Pancreas (tissue), 10 donors: Measurements from ENCODE around the gene PXT1. TPM values are rescaled to one million over a fixed set of nuclear protein-coding genes. Genes with fewer than 3 reads are reported as not detected.

Source experiments
- ATAC-seq, 4 donors: fragments of 200-7000 bp; cut with Tn5 transposase; one replicate each; pipeline versions ENCODE4 v1.8.0 to v1.9.1; 2020; ENCODE audit warnings: mild to moderate bottlenecking in 4 of 4, moderate library complexity in 4 of 4
- DNase-seq, 6 donors: peaks; one replicate each; pipeline ENCODE4 v3.0.0-alpha.2; 2020
- FAIRE-seq: peaks from 2 replicates; lab custom pipeline; 2012; peaks lifted over from hg19 to GRCh38; lab: Jason Lieb, UNC
- H3K27ac ChIP-seq, 4 donors: fragments of 200-600 bp; sonication (generic); 1 replicate in 3 of 4; 2 replicates in 1 of 4; pipeline versions ENCODE4 v1.5.0 to v1.8.0; 2020
- H3K27me3 ChIP-seq, 4 donors: fragments of 200-600 bp; one replicate each; pipeline ENCODE4 v1.8.0; 2021
- H3K36me3 ChIP-seq, 3 donors: fragments of 200-600 bp; sonication (generic) in 1 of 3; one replicate each; pipeline versions ENCODE4 v1.5.0 to v1.8.0; 2020 to 2021
- H3K4me1 ChIP-seq, 3 donors: fragments of 200-600 bp; one replicate each; pipeline ENCODE4 v1.8.0; 2021
- H3K4me3 ChIP-seq, 4 donors: fragments of 200-600 bp; sonication (generic) in 2 of 4; one replicate each; pipeline versions ENCODE4 v1.5.0 to v1.8.0; 2020 to 2021
- H3K9me3 ChIP-seq, 4 donors: fragments of 200-600 bp; one replicate each; pipeline ENCODE4 v1.8.0; 2021
- WGBS, 2 donors: extraction: QIAGEN DNeasy Blood & Tissue Kit; methylation state at CpG; one replicate each; pipeline ENCODE4 v1.1.7; 2013; 5-methylcytosine and 5-hydroxymethylcytosine counted together
- intact Hi-C, 3 donors: fragments of 100-400 bp; cut with DNase I; formaldehyde crosslinking; loops; one replicate each; pipeline versions ENCODE4 v1.11.1 to v1.14.2; 2022
- polyA plus RNA-seq, 2 donors: library from polyadenylated mRNA; stranded (reverse); fragments of 200-250 nt; gene quantifications; one replicate each; pipeline ENCODE4 v1.2.3, GENCODE V29; 2013
- total RNA-seq, 6 donors: library from RNA; stranded (reverse); fragmentation: NEBNext Ultra II Directional in 4 of 6; extraction: Animal tissue kit (Norgen Biotek cat#: 25700) in 4 of 6; gene quantifications; one replicate each; pipeline versions ENCODE4 v1.2.1 to v1.2.4, GENCODE V29; 2021 to 2023
- TF ChIP-seq, protein P1 (sequence below), 4 donors: fragments of 200-600 bp; sonication (generic) in 3 of 4; IDR thresholded peaks; one replicate each; pipeline versions ENCODE4 v1.5.0 to v1.8.0; 2021; ENCODE audit warnings: antibody characterized with exemption in 4 of 4
- donor health status: healthy with polysubstance abuse.
- donor health status: DM: no; HTN: no; CAD: no; lungs with moderate emphysema.
- donor health status: DM: no; HTN: no; CAD: no.
- donor health status: control.
- donor health status: control.
- donor health status: Bipolar disorder and iron deficiency.
- donor health status: DM: yes; HTN: yes; CAD: no.
- donor health status: DM: no; HTN: no; CAD: no.
- donor health status: DM: no; HTN: no; CAD: no.
- donor health status: DM: yes; HTN: yes; CAD: no.

Gene PXT1
- total and polyA plus RNA-seq, 8 donors, result not detected

DNA sequence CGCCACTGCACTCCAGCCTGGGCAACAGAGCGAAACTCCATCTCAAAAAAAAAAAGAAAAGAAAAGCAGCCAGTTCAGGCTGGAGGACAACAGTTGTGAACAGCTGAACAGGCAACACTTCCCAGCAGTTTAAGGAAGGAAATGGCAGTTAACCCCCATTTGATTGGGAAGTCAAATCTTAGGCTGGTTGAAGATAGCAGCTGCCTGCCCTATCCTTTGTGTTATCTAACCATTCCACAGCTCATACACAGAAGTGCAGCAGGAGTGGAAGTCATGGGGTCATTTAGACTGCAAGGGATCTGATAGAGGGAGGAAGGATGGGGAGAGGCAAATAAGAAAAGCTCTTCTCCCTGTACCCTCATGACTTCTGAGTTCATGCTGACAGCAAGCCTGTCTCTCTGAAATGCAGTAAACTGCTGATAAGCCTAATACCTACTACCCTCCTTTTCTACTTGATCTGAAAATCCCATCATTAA, 35.4 kb upstream of the PXT1 start:
- 94 to 100% methylated on average over 1 to 2 of the region's 2 CpGs for WGBS, 2 donors
- H3K9me3 ChIP-seq, result no peaks in the 10 kb centered on the region
- no peak overlapping the region for H3K4me3 ChIP-seq
- intact Hi-C loops, result no loop called here
- ATAC-seq, result no peak
- H3K27me3 ChIP-seq, result no peaks in the 10 kb centered on the region
- TF ChIP-seq, protein P1, sequence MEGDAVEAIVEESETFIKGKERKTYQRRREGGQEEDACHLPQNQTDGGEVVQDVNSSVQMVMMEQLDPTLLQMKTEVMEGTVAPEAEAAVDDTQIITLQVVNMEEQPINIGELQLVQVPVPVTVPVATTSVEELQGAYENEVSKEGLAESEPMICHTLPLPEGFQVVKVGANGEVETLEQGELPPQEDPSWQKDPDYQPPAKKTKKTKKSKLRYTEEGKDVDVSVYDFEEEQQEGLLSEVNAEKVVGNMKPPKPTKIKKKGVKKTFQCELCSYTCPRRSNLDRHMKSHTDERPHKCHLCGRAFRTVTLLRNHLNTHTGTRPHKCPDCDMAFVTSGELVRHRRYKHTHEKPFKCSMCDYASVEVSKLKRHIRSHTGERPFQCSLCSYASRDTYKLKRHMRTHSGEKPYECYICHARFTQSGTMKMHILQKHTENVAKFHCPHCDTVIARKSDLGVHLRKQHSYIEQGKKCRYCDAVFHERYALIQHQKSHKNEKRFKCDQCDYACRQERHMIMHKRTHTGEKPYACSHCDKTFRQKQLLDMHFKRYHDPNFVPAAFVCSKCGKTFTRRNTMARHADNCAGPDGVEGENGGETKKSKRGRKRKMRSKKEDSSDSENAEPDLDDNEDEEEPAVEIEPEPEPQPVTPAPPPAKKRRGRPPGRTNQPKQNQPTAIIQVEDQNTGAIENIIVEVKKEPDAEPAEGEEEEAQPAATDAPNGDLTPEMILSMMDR (IDR thresholded peaks at IDR 0.05), result no peak
- no peak for FAIRE-seq
- DNase-seq, result no peak
- H3K4me1 ChIP-seq, result no peaks in the 10 kb centered on the region
- H3K36me3 ChIP-seq, result peaks cover 0 to 28% (median 2%) of the 10 kb centered on the region in 3 donors
- H3K27ac ChIP-seq, result no peak overlapping the region

DNA sequence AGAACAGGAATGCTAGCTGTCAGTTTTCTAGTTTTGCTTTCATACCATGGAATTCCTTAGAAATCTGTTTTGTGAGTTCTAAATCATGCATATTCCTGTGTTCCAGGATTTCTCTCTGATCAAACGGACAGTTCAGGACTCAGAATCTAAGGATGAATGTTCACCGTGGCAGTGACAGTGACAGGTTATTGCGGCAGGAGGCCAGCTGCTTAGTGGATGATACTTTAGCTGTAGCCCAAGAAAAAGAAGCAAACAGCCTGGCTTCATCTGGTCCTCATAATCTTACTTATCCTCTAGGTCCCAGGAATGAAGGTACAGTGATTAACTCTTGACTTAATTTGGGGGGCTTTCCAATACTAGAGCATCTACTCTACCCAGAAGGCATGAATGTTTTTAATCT, 27.3 kb upstream of the PXT1 start:
- no peak overlapping the region for H3K4me3 ChIP-seq
- no peaks in the 10 kb centered on the region for H3K9me3 ChIP-seq
- FAIRE-seq (no peak), ATAC-seq (no peak), DNase-seq (no peak)
- H3K27me3 ChIP-seq, result no peaks in the 10 kb centered on the region
- H3K36me3 ChIP-seq, result peaks cover 0 to 9% (median 0%) of the 10 kb centered on the region in 3 donors
- 86 to 92% methylated on average over 3 of the region's 3 CpGs for WGBS, 2 donors
- H3K27ac ChIP-seq, result no peak overlapping the region
- intact Hi-C loops, result no loop called here
- H3K4me1 ChIP-seq, result no peaks in the 10 kb centered on the region
- TF ChIP-seq, protein P1 (IDR thresholded peaks at IDR 0.05), result no peak

- intact Hi-C loops, result no loop called here
- TF ChIP-seq, protein P1 (IDR thresholded peaks at IDR 0.05), result no peak
- H3K27me3 ChIP-seq, result no peaks in the 10 kb centered on the region
- FAIRE-seq, result no peak
- H3K4me3 ChIP-seq, result no peak overlapping the region
- no peak for ATAC-seq
- H3K9me3 ChIP-seq, result no peaks in the 10 kb centered on the region
- H3K4me1 ChIP-seq, result no peaks in the 10 kb centered on the region
- 88 to 90% methylated on average over 6 of the region's 6 CpGs for WGBS, 2 donors
- H3K36me3 ChIP-seq, result peaks cover 0 to 9% (median 0%) of the 10 kb centered on the region in 3 donors
- DNase-seq, result no peak
- no peak overlapping the region for H3K27ac ChIP-seq
These were observed 26.6 kb upstream of the PXT1 start for GRCh38 chr6:36469148-36469661.

DNA sequence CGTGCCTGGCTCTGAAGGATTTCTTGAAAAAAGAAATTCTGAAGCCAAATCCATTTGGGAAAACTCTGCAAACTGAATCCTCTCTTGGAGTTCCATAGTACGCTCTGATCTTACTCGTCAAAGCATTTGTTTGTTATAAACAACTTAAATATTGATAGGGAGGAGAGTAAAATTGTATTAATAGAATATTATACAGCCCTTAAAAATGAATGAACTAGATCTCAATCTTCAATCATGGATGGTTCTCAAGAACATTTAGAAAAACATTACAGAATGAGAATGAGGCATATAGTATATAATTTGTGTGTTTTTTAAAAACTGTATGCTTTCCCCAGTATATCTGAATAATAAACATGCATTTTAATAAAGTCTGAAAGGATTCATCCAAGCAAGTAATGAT, 25.0 kb upstream of the PXT1 start:
- ATAC-seq, result no peak
- H3K4me3 ChIP-seq, result no peak overlapping the region
- no peak for DNase-seq
- H3K27ac ChIP-seq, result no peak overlapping the region
- H3K9me3 ChIP-seq, result no peaks in the 10 kb centered on the region
- no peaks in the 10 kb centered on the region for H3K27me3 ChIP-seq
- peaks cover 0 to 9% (median 0%) of the 10 kb centered on the region in 3 donors for H3K36me3 ChIP-seq
- TF ChIP-seq, protein P1 (IDR thresholded peaks at IDR 0.05), result no peak
- WGBS, 2 donors, result 96 to 98% methylated on average over 3 of the region's 3 CpGs
- intact Hi-C loops, result no loop called here
- FAIRE-seq, result no peak
- no peaks in the 10 kb centered on the region for H3K4me1 ChIP-seq

- 83 to 85% methylated on average over 1 of the region's 1 CpG for WGBS, 2 donors
- ATAC-seq (no peak), FAIRE-seq (no peak), DNase-seq (no peak)
- no peak overlapping the region for H3K27ac ChIP-seq
- TF ChIP-seq, protein P1 (IDR thresholded peaks at IDR 0.05), result no peak
- intact Hi-C loops, result no loop called here
- no peak overlapping the region for H3K4me3 ChIP-seq
- H3K36me3 ChIP-seq, result no peaks in the 10 kb centered on the region
- H3K9me3 ChIP-seq, result no peaks in the 10 kb centered on the region
- peaks cover 0 to 5% (median 3%) of the 10 kb centered on the region in 3 donors for H3K4me1 ChIP-seq
- H3K27me3 ChIP-seq, result no peaks in the 10 kb centered on the region
These were observed 21.6 kb upstream of the PXT1 start for GRCh38 chr6:36464233-36464632.
